CD14-positive monocyte (primary cell): Measurements from ENCODE around the gene CXCL17. TPM values are rescaled to one million over a fixed set of nuclear protein-coding genes. Genes with fewer than 3 reads are reported as not detected.

Experiments
- DNase-seq, 3 donors: peaks; one replicate each; pipeline ENCODE4 v3.0.0-alpha.2; 2011 to 2022
- H2AFZ ChIP-seq: 2 replicates; pipeline ENCODE4 v1.6.0; 2012; ENCODE audit warnings: mild to moderate bottlenecking, low read depth, low read length, inconsistent platforms; ENCODE audit not compliant: insufficient read depth, poor library complexity, severe bottlenecking
- H3K27ac ChIP-seq, 2 donors: 1 replicate in 1 of 2; 2 replicates in 1 of 2; pipeline ENCODE4 v1.5.1; 2012 to 2013; ENCODE audit warnings: low read length in 2 of 2, control low read depth in 1 of 2, inconsistent platforms in 1 of 2, low read depth in 1 of 2, mild to moderate bottlenecking in 1 of 2
- H3K27me3 ChIP-seq, 2 donors: one replicate each; pipeline versions ENCODE4 v1.6.0 to v1.6.1; 2011 to 2013; ENCODE audit warnings: low read length in 2 of 2; ENCODE audit not compliant: control insufficient read depth in 2 of 2, insufficient read depth in 2 of 2
- H3K36me3 ChIP-seq, 2 donors: replicated peaks in 1 of 2; 1 replicate in 1 of 2; 2 replicates in 1 of 2; pipeline versions ENCODE4 v1.5.1 to v1.6.1; 2012 to 2013; ENCODE audit warnings: low read length in 2 of 2, control low read depth in 1 of 2, inconsistent platforms in 1 of 2, mild to moderate bottlenecking in 1 of 2; ENCODE audit not compliant: insufficient read depth in 2 of 2, control insufficient read depth in 1 of 2
- H3K4me1 ChIP-seq, 2 donors: 1 replicate in 1 of 2; 2 replicates in 1 of 2; pipeline versions ENCODE4 v1.5.1 to v1.6.1; 2012 to 2013; ENCODE audit warnings: low read length in 2 of 2, control low read depth in 1 of 2, inconsistent platforms in 1 of 2, mild to moderate bottlenecking in 1 of 2, moderate library complexity in 1 of 2; ENCODE audit not compliant: insufficient read depth in 2 of 2, control insufficient read depth in 1 of 2
- H3K4me2 ChIP-seq: replicated peaks from 2 replicates; pipeline ENCODE3; 2012; ENCODE audit warnings: low read length, moderate library complexity, mild to moderate bottlenecking; ENCODE audit not compliant: poor library complexity, severe bottlenecking; ENCODE audit errors: extremely low read depth
- H3K4me3 ChIP-seq, 3 experiments: fragments of 200-600 bp in 1 of 3; sonication (generic) in 1 of 3; replicated peaks in 1 of 3; 1 replicate in 2 of 3; 2 replicates in 1 of 3; pipeline ENCODE4 v1.5.1; 2011 to 2013; ENCODE audit warnings: low read length in 3 of 3, mild to moderate bottlenecking in 3 of 3, control low read depth in 2 of 3, low read depth in 2 of 3, inconsistent platforms in 1 of 3, moderate library complexity in 1 of 3
- H3K79me2 ChIP-seq: 2 replicates; pipeline ENCODE4 v1.6.0; 2012; ENCODE audit warnings: mild to moderate bottlenecking, control low read depth, inconsistent platforms, low read length, moderate library complexity; ENCODE audit not compliant: insufficient read depth
- H3K9ac ChIP-seq: 2 replicates; pipeline ENCODE4 v1.6.0; 2017; ENCODE audit warnings: low read length, mild to moderate bottlenecking; ENCODE audit not compliant: insufficient read depth, poor library complexity, severe bottlenecking
- H3K9me3 ChIP-seq, 2 donors: replicated peaks in 1 of 2; 1 replicate in 1 of 2; 2 replicates in 1 of 2; pipeline versions ENCODE4 v1.5.1 to v1.6.1; 2012 to 2013; ENCODE audit warnings: low read length in 2 of 2, control low read depth in 1 of 2; ENCODE audit not compliant: control insufficient read depth in 1 of 2, insufficient read depth in 1 of 2
- H4K20me1 ChIP-seq: 2 replicates; pipeline ENCODE4 v1.6.0; 2012; ENCODE audit warnings: mild to moderate bottlenecking, low read length, control low read depth, moderate library complexity; ENCODE audit not compliant: insufficient read depth
- H3K27ac Mint-ChIP-seq, 7 donors: one replicate each; pipeline ENCODE4 v1.8.0; 2020; ENCODE audit warnings: mild to moderate bottlenecking in 7 of 7, mixed read lengths in 7 of 7, moderate library complexity in 6 of 7, inconsistent platforms in 2 of 7
- H3K27me3 Mint-ChIP-seq, 3 donors: one replicate each; pipeline ENCODE4 v1.8.0; 2021 to 2022; ENCODE audit warnings: low read depth in 3 of 3, mild to moderate bottlenecking in 3 of 3, mixed read lengths in 3 of 3, moderate library complexity in 3 of 3, inconsistent platforms in 1 of 3
- H3K36me3 Mint-ChIP-seq, 2 donors: one replicate each; pipeline ENCODE4 v1.8.0; 2020; ENCODE audit warnings: mixed read lengths in 2 of 2, inconsistent platforms in 1 of 2, mild to moderate bottlenecking in 1 of 2
- H3K4me1 Mint-ChIP-seq: one replicate; pipeline ENCODE4 v1.8.0; 2020; ENCODE audit warnings: mild to moderate bottlenecking, mixed read lengths
- H3K4me3 Mint-ChIP-seq, 2 donors: one replicate each; pipeline ENCODE4 v1.8.0; 2020; ENCODE audit warnings: mild to moderate bottlenecking in 2 of 2, mixed read lengths in 2 of 2, moderate library complexity in 1 of 2
- H3K9me3 Mint-ChIP-seq, 7 donors: one replicate each; pipeline ENCODE4 v1.8.0; 2020 to 2022; ENCODE audit warnings: mixed read lengths in 7 of 7, mild to moderate bottlenecking in 6 of 7, moderate library complexity in 6 of 7, inconsistent platforms in 2 of 7
- CTCF ChIP-seq: fragments of 200-600 bp; IDR thresholded peaks from one replicate; pipeline ENCODE4 v1.8.0; 2022; ENCODE audit warnings: antibody characterized with exemption, mild to moderate bottlenecking
- WGBS: methylation state at CpG from one replicate; pipeline ENCODE4 v1.1.5; 2013; ENCODE audit warnings: missing lambda C conversion rate; ENCODE audit not compliant: insufficient coverage; 5-methylcytosine and 5-hydroxymethylcytosine counted together
- intact Hi-C, 2 donors: fragments of 100-400 bp; cut with micrococcal nuclease; formaldehyde crosslinking; loops; one replicate each; pipeline versions ENCODE4 v1.15.0 to v1.15.1; 2023
- polyA plus RNA-seq, 3 donors: library from polyadenylated mRNA; depleted of rRNA in 1 of 3; unstranded in 2 of 3; stranded (reverse) in 1 of 3; fragments of 300-500 nt in 2 of 3; fragments of >200 nt in 1 of 3; fragmentation: Illumina TruSeq in 2 of 3; gene quantifications; 1 replicate in 2 of 3; 2 replicates in 1 of 3; pipeline ENCODE4 v1.2.3, GENCODE V29; 2012 to 2021

CXCL17 gene
- polyA plus RNA-seq, 3 donors, result not detected

- Histone ChIP-seq H3K27me3 (peaks cover 0 to under 1% of the 10 kb centered on the region in 2 donors), H3K9ac (no peak overlapping the region), H3K36me3 (no peaks in the 10 kb centered on the region), H4K20me1 (no peaks in the 10 kb centered on the region), H2AFZ (no peak overlapping the region), H3K4me2 (no peak overlapping the region), H3K4me3 (no peak overlapping the region), H3K9me3 (no peaks in the 10 kb centered on the region), H3K4me1 (peaks cover 0 to 2% of the 10 kb centered on the region in 2 donors), H3K79me2 (no peaks in the 10 kb centered on the region), H3K27ac (no peak overlapping the region)
- no peaks in the 10 kb centered on the region for H3K36me3 Mint-ChIP-seq
- intact Hi-C loops, result no loop called here
- no peak overlapping the region for H3K4me3 Mint-ChIP-seq
- no peak for TF ChIP-seq CTCF
- H3K4me1 Mint-ChIP-seq, result peaks cover 4% of the 10 kb centered on the region
- H3K27ac Mint-ChIP-seq, result no peak overlapping the region
- no peak for DNase-seq
- H3K27me3 Mint-ChIP-seq, result peaks cover 0 to 7% (median 1%) of the 10 kb centered on the region in 3 donors
- WGBS, result 62% methylated on average over 4 of the region's 7 CpGs
- no peaks in the 10 kb centered on the region for H3K9me3 Mint-ChIP-seq
Measured at GRCh38 chr19:42445948-42446347, 3.2 kb upstream of the CXCL17 start.

- 100% methylated on average over 1 of the region's 4 CpGs for WGBS
- peaks cover 7 to 14% (median 8%) of the 10 kb centered on the region in 3 donors for H3K27me3 Mint-ChIP-seq
- Histone ChIP-seq H4K20me1 (no peaks in the 10 kb centered on the region), H3K4me3 (no peak overlapping the region), H3K9ac (no peak overlapping the region), H3K27me3 (peaks cover 0 to 3% of the 10 kb centered on the region in 2 donors), H3K27ac (no peak overlapping the region), H3K4me2 (no peak overlapping the region), H3K4me1 (peaks cover 0 to 6% of the 10 kb centered on the region in 2 donors), H3K36me3 (no peaks in the 10 kb centered on the region), H2AFZ (no peak overlapping the region), H3K79me2 (no peaks in the 10 kb centered on the region), H3K9me3 (no peaks in the 10 kb centered on the region)
- intact Hi-C loops, result no loop called here
- H3K36me3 Mint-ChIP-seq, result no peaks in the 10 kb centered on the region
- DNase-seq, result no peak
- H3K4me3 Mint-ChIP-seq, result no peak overlapping the region
- TF ChIP-seq CTCF, result no peak
- H3K27ac Mint-ChIP-seq, result no peak overlapping the region
- H3K9me3 Mint-ChIP-seq, result no peaks in the 10 kb centered on the region
- H3K4me1 Mint-ChIP-seq, result peaks cover 10% of the 10 kb centered on the region
Measured at GRCh38 chr19:42443944-42444398, 1.2 kb upstream of the CXCL17 start.
